Fibroblast of lung (primary cell): Measurements from ENCODE around the gene STX1A.

Experiments used
- CTCF ChIP-seq, 2 donors: IDR thresholded peaks in 1 of 2; conservative IDR thresholded peaks in 1 of 2; 1 replicate in 1 of 2; 2 replicates in 1 of 2; pipeline ENCODE4 v1.5.1; 2011 to 2012; ENCODE audit warnings: low read length in 2 of 2, control low read depth in 1 of 2, inconsistent platforms in 1 of 2, low read depth in 1 of 2, mild to moderate bottlenecking in 1 of 2
- EZH2 ChIP-seq: IDR thresholded peaks from 2 replicates; pipeline ENCODE4 v1.5.1; 2012; ENCODE audit warnings: low read length, control low read depth, mild to moderate bottlenecking; ENCODE audit errors: missing control alignments

- TF ChIP-seq CTCF (conservative IDR thresholded peaks at IDR 0.05 in 1 of 2, IDR thresholded peaks at IDR 0.05 in 1 of 2; ENCODE audit: low read depth in 1 of 2, low read length in 2 of 2) (no peak), EZH2 (no peak)
Observed at GRCh38 chr7:73669858-73670385, 49.5 kb downstream of the STX1A start.
